ENCODE results near the gene PCDHA1.

The PCDHA1 gene

GRCh38 chr5:141010047-141010793 lies 224.3 kb downstream of the PCDHA1 start:
- TF ChIP-seq GATA3 (IDR thresholded peaks at IDR 0.05; ENCODE audit: low read depth, low read length) (no peak), GATA2 (IDR thresholded peaks at IDR 0.05; ENCODE audit: low read depth, low read length) (no peak)

- TF ChIP-seq GATA2 (IDR thresholded peaks at IDR 0.05; ENCODE audit: low read depth, low read length): no peak
- TF ChIP-seq GATA3 (IDR thresholded peaks at IDR 0.05; ENCODE audit: low read depth, low read length): no peak
Observed at GRCh38 chr5:141017943-141018342, 232.0 kb downstream of the PCDHA1 start.

GRCh38 chr5:141022384-141022783 lies 236.4 kb downstream of the PCDHA1 start:
- TF ChIP-seq GATA2 (IDR thresholded peaks at IDR 0.05; ENCODE audit: low read depth, low read length): no peak
- TF ChIP-seq GATA3 (IDR thresholded peaks at IDR 0.05; ENCODE audit: low read depth, low read length): no peak

GRCh38 chr5:141031006-141031405 lies 245.1 kb downstream of the PCDHA1 start:
- no peak for TF ChIP-seq GATA2 (IDR thresholded peaks at IDR 0.05; ENCODE audit: low read depth, low read length)
- no peak for TF ChIP-seq GATA3 (IDR thresholded peaks at IDR 0.05; ENCODE audit: low read depth, low read length)

GRCh38 chr5:141032626-141033025 lies 246.7 kb downstream of the PCDHA1 start:
- TF ChIP-seq GATA2 (IDR thresholded peaks at IDR 0.05; ENCODE audit: low read depth, low read length) (no peak), GATA3 (IDR thresholded peaks at IDR 0.05; ENCODE audit: low read depth, low read length) (no peak)

GRCh38 chr5:141039061-141039460 lies 253.1 kb downstream of the PCDHA1 start:
- TF ChIP-seq GATA2 (IDR thresholded peaks at IDR 0.05; ENCODE audit: low read depth, low read length) (no peak), GATA3 (IDR thresholded peaks at IDR 0.05; ENCODE audit: low read depth, low read length) (no peak)

- TF ChIP-seq GATA3 (IDR thresholded peaks at IDR 0.05; ENCODE audit: low read depth, low read length) (no peak), GATA2 (IDR thresholded peaks at IDR 0.05; ENCODE audit: low read depth, low read length) (no peak)
Observed at GRCh38 chr5:141039517-141039916, 253.6 kb downstream of the PCDHA1 start.

GRCh38 chr5:141040093-141040770 lies 254.3 kb downstream of the PCDHA1 start:
- no peak for TF ChIP-seq GATA3 (IDR thresholded peaks at IDR 0.05; ENCODE audit: low read depth, low read length)
- no peak for TF ChIP-seq GATA2 (IDR thresholded peaks at IDR 0.05; ENCODE audit: low read depth, low read length)

GRCh38 chr5:141040771-141041426 lies 255.0 kb downstream of the PCDHA1 start:
- TF ChIP-seq GATA3 (IDR thresholded peaks at IDR 0.05; ENCODE audit: low read depth, low read length) (no peak), GATA2 (IDR thresholded peaks at IDR 0.05; ENCODE audit: low read depth, low read length) (no peak)

GRCh38 chr5:141041427-141041785 lies 255.5 kb downstream of the PCDHA1 start:
- TF ChIP-seq GATA2 (IDR thresholded peaks at IDR 0.05; ENCODE audit: low read depth, low read length) (no peak), GATA3 (IDR thresholded peaks at IDR 0.05; ENCODE audit: low read depth, low read length) (no peak)

GRCh38 chr5:141042555-141042954 lies 256.6 kb downstream of the PCDHA1 start:
- TF ChIP-seq GATA2 (IDR thresholded peaks at IDR 0.05; ENCODE audit: low read depth, low read length) (no peak), GATA3 (IDR thresholded peaks at IDR 0.05; ENCODE audit: low read depth, low read length) (no peak)

- no peak for TF ChIP-seq GATA2 (IDR thresholded peaks at IDR 0.05; ENCODE audit: low read depth, low read length)
- no peak for TF ChIP-seq GATA3 (IDR thresholded peaks at IDR 0.05; ENCODE audit: low read depth, low read length)
Observed at GRCh38 chr5:141050622-141051520, 264.9 kb downstream of the PCDHA1 start, which contains the start of gene PCDHB1. Gene PCDHB1 (plus strand): TSS chr5:141051374. CDS start chr5:141051471, 97 bp downstream.

- TF ChIP-seq GATA3 (IDR thresholded peaks at IDR 0.05; ENCODE audit: low read depth, low read length) (no peak), GATA2 (IDR thresholded peaks at IDR 0.05; ENCODE audit: low read depth, low read length) (no peak)
Observed at GRCh38 chr5:141051521-141051866, 265.6 kb downstream of the PCDHA1 start.
